Endothelial cell of umbilical vein (primary cell): ENCODE results near the gene RBM38. TPM values are rescaled to one million over a fixed set of nuclear protein-coding genes. Genes with fewer than 3 reads are reported as not detected.

ENCODE experiments used
- BruUV-seq: library from RNA; stranded (reverse); fragments of 400-500 nt; replicated peaks from 2 replicates; lab custom pipeline; 2021; lab: Mats Ljungman, UMichigan
- CTCF ChIA-PET: fragments of 300-600, 350-600 bp; sonication (Branson Sonifier 250); formaldehyde crosslinking; loops from one replicate; lab custom pipeline; 2021; ENCODE audit warnings: antibody characterized with exemption, inconsistent platforms; lab: Charles Lee
- POLR2A ChIA-PET: fragments of 300-600, 350-600 bp; sonication (Branson Sonifier 250); formaldehyde crosslinking; loops from one replicate; lab custom pipeline; 2021; ENCODE audit warnings: antibody characterized with exemption, inconsistent platforms; lab: Charles Lee
- DNase-seq: peaks from one replicate; pipeline ENCODE4 v3.0.0-alpha.2; 2011; ENCODE audit warnings: low read depth, low spot score
- FAIRE-seq: peaks from 2 replicates; lab custom pipeline; 2011; peaks lifted over from hg19 to GRCh38; lab: Jason Lieb, UNC
- H2AFZ ChIP-seq: 2 replicates; pipeline ENCODE4 v1.6.0; 2012; ENCODE audit warnings: low read depth, low read length, control low read depth, inconsistent platforms
- H3K27ac ChIP-seq: 2 replicates; pipeline ENCODE4 v1.5.1; 2011; ENCODE audit warnings: low read depth, mild to moderate bottlenecking, control low read depth, low read length, moderate library complexity; ENCODE audit not compliant: insufficient read depth
- H3K27me3 ChIP-seq, 2 experiments: 2 replicates each; pipeline versions ENCODE4 v1.6.0 to v1.6.1; 2011; ENCODE audit warnings: low read length in 2 of 2, mixed read lengths in 1 of 2; ENCODE audit not compliant: control insufficient read depth in 2 of 2, insufficient read depth in 2 of 2
- H3K36me3 ChIP-seq, 2 experiments: 2 replicates in 1 of 2; 3 replicates in 1 of 2; pipeline ENCODE4 v1.5.1; 2011; ENCODE audit warnings: low read length in 2 of 2, mild to moderate bottlenecking in 1 of 2, moderate library complexity in 1 of 2; ENCODE audit not compliant: control insufficient read depth in 2 of 2, insufficient read depth in 2 of 2; ENCODE audit errors: extremely low read depth in 1 of 2
- H3K4me1 ChIP-seq: 3 replicates; pipeline ENCODE4 v1.5.1; 2011; ENCODE audit warnings: mild to moderate bottlenecking, low read length; ENCODE audit not compliant: control insufficient read depth, insufficient read depth; ENCODE audit errors: extremely low read depth
- H3K4me2 ChIP-seq: 2 replicates; pipeline ENCODE4 v1.6.1; 2011; ENCODE audit warnings: low read length, control low read depth, mixed read lengths; ENCODE audit not compliant: insufficient read depth
- H3K4me3 ChIP-seq, 3 experiments: fragments of 200-600 bp in 1 of 3; sonication (generic), shearing (Covaris generic) in 1 of 3; replicated peaks in 1 of 3; 2 replicates each; pipeline ENCODE4 v1.5.1; 2011 to 2016; ENCODE audit warnings: control low read depth in 3 of 3, low read length in 3 of 3, mild to moderate bottlenecking in 2 of 3, inconsistent platforms in 1 of 3, low read depth in 1 of 3, moderate library complexity in 1 of 3; ENCODE audit not compliant: insufficient read depth in 1 of 3
- H3K79me2 ChIP-seq: 2 replicates; pipeline ENCODE4 v1.6.0; 2012; ENCODE audit warnings: low read length, inconsistent platforms; ENCODE audit not compliant: control insufficient read depth, insufficient read depth
- H3K9ac ChIP-seq: replicated peaks from 2 replicates; pipeline ENCODE3; 2011; ENCODE audit warnings: low read length, control low read depth; ENCODE audit not compliant: insufficient read depth; ENCODE audit errors: extremely low read depth
- H3K9me1 ChIP-seq: replicated peaks from 3 replicates; pipeline ENCODE4 v1.6.0; 2011; ENCODE audit warnings: mild to moderate bottlenecking, low read length; ENCODE audit not compliant: control insufficient read depth, insufficient read depth; ENCODE audit errors: extremely low read depth
- H3K9me3 ChIP-seq: replicated peaks from 2 replicates; pipeline ENCODE4 v1.5.1; 2012; ENCODE audit warnings: low read length, inconsistent platforms; ENCODE audit not compliant: control insufficient read depth, insufficient read depth
- H4K20me1 ChIP-seq: replicated peaks from 2 replicates; pipeline ENCODE3; 2011; ENCODE audit warnings: mild to moderate bottlenecking, low read length; ENCODE audit not compliant: control insufficient read depth, insufficient read depth; ENCODE audit errors: extremely low read depth
- CTCF ChIP-seq, 2 donors: IDR thresholded peaks; 1 replicate in 1 of 2; 2 replicates in 1 of 2; pipeline ENCODE4 v1.5.1; 2011; ENCODE audit warnings: low read length in 2 of 2, mild to moderate bottlenecking in 2 of 2, moderate library complexity in 2 of 2, control low read depth in 1 of 2, inconsistent platforms in 1 of 2, low read depth in 1 of 2; ENCODE audit not compliant: insufficient read depth in 1 of 2; ENCODE audit errors: extremely low read depth in 1 of 2
- EZH2 ChIP-seq: IDR thresholded peaks from 2 replicates; pipeline ENCODE4 v1.6.1; 2012; ENCODE audit warnings: borderline replicate concordance, low read depth, mild to moderate bottlenecking, moderate library complexity, low read length, inconsistent platforms; ENCODE audit not compliant: severe bottlenecking
- FOS ChIP-seq: IDR thresholded peaks from 2 replicates; pipeline ENCODE4 v1.6.1; 2011; ENCODE audit warnings: mild to moderate bottlenecking, low read length, moderate library complexity, borderline replicate concordance; ENCODE audit not compliant: insufficient read depth
- GATA2 ChIP-seq: IDR thresholded peaks from 2 replicates; pipeline ENCODE4 v1.7.0; 2011; ENCODE audit warnings: low read depth, mild to moderate bottlenecking, moderate library complexity, mixed read lengths, low read length; ENCODE audit not compliant: insufficient read length, insufficient read depth
- JUN ChIP-seq: IDR thresholded peaks from 2 replicates; pipeline ENCODE4 v1.6.1; 2011; ENCODE audit warnings: borderline replicate concordance, low read depth; ENCODE audit not compliant: insufficient read length, insufficient read depth
- MAX ChIP-seq: IDR thresholded peaks from 2 replicates; pipeline ENCODE4 v1.6.1; 2011; ENCODE audit not compliant: insufficient read depth, insufficient read length
- MYC ChIP-seq: IDR thresholded peaks from one replicate; pipeline ENCODE4 v1.6.1; 2011; ENCODE audit warnings: mild to moderate bottlenecking, low read depth, low read length
- POLR2A ChIP-seq: IDR thresholded peaks from 2 replicates; pipeline ENCODE4 v1.6.1; 2012; ENCODE audit warnings: low read depth, mild to moderate bottlenecking, control low read depth, low read length
- POLR2AphosphoS5 ChIP-seq: IDR thresholded peaks from 2 replicates; pipeline ENCODE4 v1.6.1; 2012; ENCODE audit warnings: low read depth, mild to moderate bottlenecking, control low read depth, low read length, moderate library complexity; ENCODE audit not compliant: insufficient read depth
- dilution Hi-C: fragments of 300-500 bp; cut with MboI; formaldehyde crosslinking; loops from one replicate; pipeline ENCODE4 v1.15.0; 2019; ENCODE audit warnings: low sequenced_read_pairs; ENCODE audit not compliant: extremely low pct_ligation_motif_present
- intact Hi-C: fragments of 100-400 bp; cut with micrococcal nuclease; formaldehyde crosslinking; loops from one replicate; pipeline ENCODE4 v1.10.0; 2022
- polyA plus RNA-seq, 4 experiments: library from polyadenylated mRNA; depleted of rRNA in 3 of 4; stranded (reverse) in 3 of 4; unstranded in 1 of 4; fragments of >200 nt; gene quantifications; 2 replicates each; pipeline versions ENCODE4 v1.2.1 to v1.2.3, GENCODE V29; 2011 to 2012; ENCODE audit warnings: missing spikeins in 1 of 4
- total RNA-seq: library from RNA; stranded (reverse); gene quantifications from 2 replicates; pipeline ENCODE4 v1.2.3, GENCODE V29; 2021

RBM38 gene
- total and polyA plus RNA-seq, 2 donors (not counting 3 experiments of a cell fraction or from before 2014, with no cell fraction given), result 22.1 to 37.4 TPM

GRCh38 chr20:57374343-57374930 lies 16.8 kb upstream of the RBM38 start:
- no peaks in the 10 kb centered on the region for H4K20me1 ChIP-seq
- dilution Hi-C loops (no loop called here), intact Hi-C loops (no loop called here)
- ChIA-PET POLR2A (no interaction called here), CTCF (interaction anchor here (1.0 to 1.5 kb wide), 2 partner anchors 9 to 121 kb away, joined by 3 to 6 read pairs; no protein-coding TSS in a partner anchor)
- no peaks in the 10 kb centered on the region for H3K27me3 ChIP-seq
- no peak for TF ChIP-seq FOS
- no peak for TF ChIP-seq POLR2AphosphoS5
- TF ChIP-seq MAX, result no peak
- TF ChIP-seq MYC, result no peak
- no peak for TF ChIP-seq POLR2A
- no peak for TF ChIP-seq JUN
- TF ChIP-seq CTCF (IDR thresholded peaks at IDR 0.05; ENCODE audit: extremely low read depth in 1 of 2, insufficient read depth in 1 of 2, low read depth in 1 of 2, low read length in 2 of 2), result no peak
- TF ChIP-seq GATA2, result no peak
- no peak for TF ChIP-seq EZH2
- peaks cover 32 to 54% of the 10 kb centered on the region in 2 experiments for H3K36me3 ChIP-seq
- no peaks in the 10 kb centered on the region for H3K79me2 ChIP-seq
- H3K9me3 ChIP-seq, result no peaks in the 10 kb centered on the region
- no peak overlapping the region for H3K27ac ChIP-seq
- no peaks in the 10 kb centered on the region for H3K9me1 ChIP-seq
- no peak overlapping the region for H3K4me3 ChIP-seq
- BruUV-seq, result no TSS peak
- H3K9ac ChIP-seq, result no peak overlapping the region
- FAIRE-seq (no peak), DNase-seq (no peak)
- H3K4me2 ChIP-seq, result no peak overlapping the region
- no peak overlapping the region for H2AFZ ChIP-seq
- no peaks in the 10 kb centered on the region for H3K4me1 ChIP-seq
